Trophoblast cell (in vitro differentiated cells and primary cell): ENCODE measurements around the gene FAM83G.
"Not testable (repeated sequence)": the region's sequence is repeated elsewhere in the genome, so short reads cannot be mapped to it uniquely, and the experiment has no call there.

Source experiments
- DNase-seq, 2 donors: peaks; one replicate each; pipeline ENCODE4 v3.0.0-alpha.2; 2016
- H2AFZ ChIP-seq: 2 replicates; pipeline ENCODE4 v1.6.1; 2013; ENCODE audit warnings: low read length, moderate library complexity, mild to moderate bottlenecking; ENCODE audit not compliant: insufficient read depth, poor library complexity
- H2AK5ac ChIP-seq: 2 replicates; pipeline ENCODE4 v1.6.1; 2013; ENCODE audit warnings: mild to moderate bottlenecking, low read length
- H2BK120ac ChIP-seq: 2 replicates; pipeline ENCODE4 v1.6.1; 2013; ENCODE audit warnings: low read length, mild to moderate bottlenecking, moderate library complexity; ENCODE audit not compliant: insufficient read depth, poor library complexity
- H2BK12ac ChIP-seq: 2 replicates; pipeline ENCODE4 v1.6.1; 2013; ENCODE audit warnings: mild to moderate bottlenecking, low read length, moderate library complexity
- H2BK5ac ChIP-seq: 2 replicates; pipeline ENCODE4 v1.6.1; 2013; ENCODE audit warnings: low read length, low read depth, moderate library complexity, mild to moderate bottlenecking; ENCODE audit not compliant: poor library complexity
- H3K14ac ChIP-seq: 2 replicates; pipeline ENCODE4 v1.6.1; 2013; ENCODE audit warnings: mild to moderate bottlenecking, low read length
- H3K18ac ChIP-seq: 2 replicates; pipeline ENCODE4 v1.6.1; 2013; ENCODE audit warnings: mild to moderate bottlenecking, low read length
- H3K23ac ChIP-seq: 2 replicates; pipeline ENCODE4 v1.6.1; 2013; ENCODE audit warnings: low read length
- H3K27ac ChIP-seq: 2 replicates; pipeline ENCODE4 v1.5.1; 2013; ENCODE audit warnings: low read depth, mild to moderate bottlenecking, inconsistent platforms, low read length, moderate library complexity
- H3K27me3 ChIP-seq: 2 replicates; pipeline ENCODE4 v1.6.1; 2013; ENCODE audit warnings: inconsistent platforms, mild to moderate bottlenecking, low read length, moderate library complexity; ENCODE audit not compliant: insufficient read depth
- H3K36me3 ChIP-seq, 2 experiments: 1 replicate in 1 of 2; 2 replicates in 1 of 2; pipeline ENCODE4 v1.6.1; 2013; ENCODE audit warnings: low read length in 2 of 2, mild to moderate bottlenecking in 2 of 2, moderate library complexity in 1 of 2; ENCODE audit not compliant: insufficient read depth in 2 of 2, control insufficient read depth in 1 of 2
- H3K4ac ChIP-seq: 2 replicates; pipeline ENCODE4 v1.6.1; 2013; ENCODE audit warnings: low read depth, mild to moderate bottlenecking, low read length, moderate library complexity
- H3K4me1 ChIP-seq, 2 experiments: 1 replicate in 1 of 2; 2 replicates in 1 of 2; pipeline ENCODE4 v1.6.1; 2013; ENCODE audit warnings: low read length in 2 of 2, mild to moderate bottlenecking in 2 of 2, moderate library complexity in 1 of 2; ENCODE audit not compliant: insufficient read depth in 2 of 2, control insufficient read depth in 1 of 2
- H3K4me2 ChIP-seq: 2 replicates; pipeline ENCODE4 v1.6.1; 2013; ENCODE audit warnings: inconsistent platforms, mild to moderate bottlenecking, low read length, moderate library complexity
- H3K4me3 ChIP-seq: 2 replicates; pipeline ENCODE4 v1.5.1; 2013; ENCODE audit warnings: mild to moderate bottlenecking, low read depth, low read length, inconsistent platforms
- H3K79me1 ChIP-seq: one replicate; pipeline ENCODE4 v1.6.1; 2013; ENCODE audit warnings: low read length
- H3K79me2 ChIP-seq: 2 replicates; pipeline ENCODE4 v1.6.1; 2013; ENCODE audit warnings: low read length, mild to moderate bottlenecking; ENCODE audit not compliant: control insufficient read depth, insufficient read depth, poor library complexity
- H3K9ac ChIP-seq: 2 replicates; pipeline ENCODE4 v1.6.1; 2013; ENCODE audit warnings: mild to moderate bottlenecking, low read length
- H3K9me3 ChIP-seq: 2 replicates; pipeline ENCODE4 v1.6.1; 2013; ENCODE audit warnings: low read depth, mild to moderate bottlenecking, control low read depth, inconsistent platforms, low read length; ENCODE audit not compliant: insufficient read depth
- H4K12ac ChIP-seq: 2 replicates; pipeline ENCODE4 v1.6.1; 2013; ENCODE audit warnings: low read depth, mild to moderate bottlenecking, low read length, moderate library complexity
- H4K8ac ChIP-seq: 2 replicates; pipeline ENCODE4 v1.6.1; 2013; ENCODE audit warnings: low read depth, mild to moderate bottlenecking, low read length, moderate library complexity
- H4K91ac ChIP-seq: one replicate; pipeline ENCODE4 v1.6.1; 2013; ENCODE audit warnings: low read depth, mild to moderate bottlenecking, low read length, moderate library complexity
- WGBS: extraction: QIAGEN DNeasy Blood & Tissue Kit; methylation state at CpG from one replicate; pipeline ENCODE4 v1.1.7; 2013; ENCODE audit warnings: missing lambda C conversion rate; ENCODE audit not compliant: insufficient read length, insufficient coverage; ENCODE audit errors: extremely low coverage; 5-methylcytosine and 5-hydroxymethylcytosine counted together

Gene FAM83G

GRCh38 chr17:18958611-18959010 lies 46.0 kb downstream of the FAM83G start:
- peak overlapping the region; percentile 13 for H4K91ac ChIP-seq
- no peak overlapping the region for H2BK5ac ChIP-seq
- H3K4me3 ChIP-seq = no peak overlapping the region
- H3K27me3 ChIP-seq = no peaks in the 10 kb centered on the region
- no CpG with 5 or more reads among the region's 11 CpGs for WGBS
- H3K4me1 ChIP-seq = peaks cover 10 to 20% of the 10 kb centered on the region in 2 experiments
- no peak overlapping the region for H3K27ac ChIP-seq
- H4K12ac ChIP-seq = no peak overlapping the region
- no peaks in the 10 kb centered on the region for H3K79me2 ChIP-seq
- H2AK5ac ChIP-seq = no peak overlapping the region
- no peak overlapping the region for H3K4me2 ChIP-seq
- H3K9ac ChIP-seq = no peak overlapping the region
- H3K14ac ChIP-seq = no peak overlapping the region
- H4K8ac ChIP-seq = no peak overlapping the region
- H3K4ac ChIP-seq = no peak overlapping the region
- no peak overlapping the region for H2AFZ ChIP-seq
- no peak for DNase-seq
- H2BK12ac ChIP-seq = no peak overlapping the region
- no peak overlapping the region for H3K23ac ChIP-seq
- peaks cover 8% of the 10 kb centered on the region for H3K79me1 ChIP-seq
- H3K18ac ChIP-seq = no peak overlapping the region
- H3K36me3 ChIP-seq = no peaks in the 10 kb centered on the region
- H2BK120ac ChIP-seq = no peak overlapping the region
- H3K9me3 ChIP-seq = peaks cover 2% of the 10 kb centered on the region

GRCh38 chr17:18957831-18958230 lies 46.7 kb downstream of the FAM83G start:
- no peak overlapping the region for H3K4me3 ChIP-seq
- no peak overlapping the region for H3K14ac ChIP-seq
- H4K12ac ChIP-seq = no peak overlapping the region
- no peak overlapping the region for H2BK5ac ChIP-seq
- no peak overlapping the region for H2AK5ac ChIP-seq
- H2BK12ac ChIP-seq = no peak overlapping the region
- no peaks in the 10 kb centered on the region for H3K36me3 ChIP-seq
- peaks cover 2% of the 10 kb centered on the region for H3K9me3 ChIP-seq
- no peak overlapping the region for H2AFZ ChIP-seq
- DNase-seq = peak in 1 of 2 donors; percentile 57
- no peak overlapping the region for H3K9ac ChIP-seq
- no peaks in the 10 kb centered on the region for H3K27me3 ChIP-seq
- H3K23ac ChIP-seq = no peak overlapping the region
- no peaks in the 10 kb centered on the region for H3K79me2 ChIP-seq
- no peak overlapping the region for H3K27ac ChIP-seq
- no CpG with 5 or more reads among the region's 4 CpGs for WGBS
- H3K79me1 ChIP-seq = peaks cover 3% of the 10 kb centered on the region
- H2BK120ac ChIP-seq = no peak overlapping the region
- no peak overlapping the region for H3K4me2 ChIP-seq
- H3K4ac ChIP-seq = no peak overlapping the region
- no peak overlapping the region for H4K8ac ChIP-seq
- peaks cover 5 to 14% of the 10 kb centered on the region in 2 experiments for H3K4me1 ChIP-seq
- H3K18ac ChIP-seq = no peak overlapping the region
- no peak overlapping the region for H4K91ac ChIP-seq

GRCh38 chr17:18956581-18956980 lies 48.0 kb downstream of the FAM83G start:
- H3K27ac ChIP-seq = no peak overlapping the region
- no peak overlapping the region for H3K14ac ChIP-seq
- H2BK12ac ChIP-seq = no peak overlapping the region
- H3K4me1 ChIP-seq = peaks cover 0 to 7% of the 10 kb centered on the region in 2 experiments
- H3K27me3 ChIP-seq = no peaks in the 10 kb centered on the region
- H3K4ac ChIP-seq = no peak overlapping the region
- DNase-seq = peak in 1 of 2 donors; percentile 69
- H3K36me3 ChIP-seq = no peaks in the 10 kb centered on the region
- no peaks in the 10 kb centered on the region for H3K79me2 ChIP-seq
- no peak overlapping the region for H2BK5ac ChIP-seq
- H3K18ac ChIP-seq = no peak overlapping the region
- no peak overlapping the region for H4K8ac ChIP-seq
- H2AFZ ChIP-seq = no peak overlapping the region
- no peak overlapping the region for H2AK5ac ChIP-seq
- WGBS = no CpG with 5 or more reads among the region's 3 CpGs
- H3K9ac ChIP-seq = no peak overlapping the region
- H3K23ac ChIP-seq = no peak overlapping the region
- no peak overlapping the region for H2BK120ac ChIP-seq
- no peak overlapping the region for H3K4me2 ChIP-seq
- H4K12ac ChIP-seq = no peak overlapping the region
- H3K4me3 ChIP-seq = no peak overlapping the region
- no peak overlapping the region for H4K91ac ChIP-seq
- peaks cover 2% of the 10 kb centered on the region for H3K9me3 ChIP-seq
- H3K79me1 ChIP-seq = no peaks in the 10 kb centered on the region

- not testable (repeated sequence) for H2BK12ac ChIP-seq, H2BK120ac ChIP-seq, H4K91ac ChIP-seq, H3K9ac ChIP-seq, H3K27ac ChIP-seq, H3K36me3 ChIP-seq, H3K4ac ChIP-seq, H3K4me1 ChIP-seq, H3K14ac ChIP-seq, DNase-seq, H3K79me1 ChIP-seq, H3K4me3 ChIP-seq, H2BK5ac ChIP-seq, H3K9me3 ChIP-seq, H3K79me2 ChIP-seq, H3K4me2 ChIP-seq, H2AFZ ChIP-seq, H3K23ac ChIP-seq, H3K18ac ChIP-seq, H4K8ac ChIP-seq, H4K12ac ChIP-seq, H3K27me3 ChIP-seq, H2AK5ac ChIP-seq
- WGBS = no CpG with 5 or more reads among the region's 6 CpGs
These were observed 48.5 kb downstream of the FAM83G start for GRCh38 chr17:18956021-18956420.
